ENCODE data around the gene TEX2.

Gene TEX2

GRCh38 chr17:64196601-64197000, 66.5 kb downstream of the TEX2 start:
- no peak for TF ChIP-seq TEAD4 (IDR thresholded peaks at IDR 0.05)
- TF ChIP-seq MAX (IDR thresholded peaks at IDR 0.05), result no peak
- no peak for TF ChIP-seq YY1 (IDR thresholded peaks at IDR 0.05; ENCODE audit: low read depth)
- no peak for TF ChIP-seq CREB1 (IDR thresholded peaks at IDR 0.05; ENCODE audit: low read depth)
- no peak for TF ChIP-seq RAD21 (IDR thresholded peaks at IDR 0.05; ENCODE audit: low read depth)
- no peak for TF ChIP-seq FOXM1 (IDR thresholded peaks at IDR 0.05; ENCODE audit: borderline replicate concordance, low read depth)
- TF ChIP-seq TCF12 (IDR thresholded peaks at IDR 0.05; ENCODE audit: low read depth), result no peak
- no peak for TF ChIP-seq EGR1 (IDR thresholded peaks at IDR 0.05)

GRCh38 chr17:64193561-64193960, 69.5 kb downstream of the TEX2 start:
- TF ChIP-seq ZBTB7A (IDR thresholded peaks at IDR 0.05; ENCODE audit: low read depth) (no peak), RAD21 (IDR thresholded peaks at IDR 0.05; ENCODE audit: low read depth) (no peak), YY1 (IDR thresholded peaks at IDR 0.05; ENCODE audit: low read depth) (no peak), TEAD4 (IDR thresholded peaks at IDR 0.05) (no peak), EGR1 (IDR thresholded peaks at IDR 0.05) (no peak), REST (IDR thresholded peaks at IDR 0.05; ENCODE audit: low read depth) (no peak)

GRCh38 chr17:64192589-64192988, 70.5 kb downstream of the TEX2 start:
- TF ChIP-seq TEAD4 (IDR thresholded peaks at IDR 0.05), result no peak
- TF ChIP-seq CREB1 (IDR thresholded peaks at IDR 0.05; ENCODE audit: low read depth), result no peak
- TF ChIP-seq FOXM1 (IDR thresholded peaks at IDR 0.05; ENCODE audit: borderline replicate concordance, low read depth), result no peak
- TF ChIP-seq NFIC (IDR thresholded peaks at IDR 0.05), result no peak
- TF ChIP-seq CEBPB (IDR thresholded peaks at IDR 0.05), result no peak
- no peak for TF ChIP-seq REST (IDR thresholded peaks at IDR 0.05; ENCODE audit: low read depth)
- no peak for TF ChIP-seq YY1 (IDR thresholded peaks at IDR 0.05; ENCODE audit: low read depth)
- no peak for TF ChIP-seq EP300 (IDR thresholded peaks at IDR 0.05; ENCODE audit: borderline replicate concordance)
- no peak for TF ChIP-seq RAD21 (IDR thresholded peaks at IDR 0.05; ENCODE audit: low read depth)
- TF ChIP-seq TCF12 (IDR thresholded peaks at IDR 0.05; ENCODE audit: low read depth), result no peak
- no peak for TF ChIP-seq EGR1 (IDR thresholded peaks at IDR 0.05)
- TF ChIP-seq TAF1 (IDR thresholded peaks at IDR 0.05; ENCODE audit: low read depth), result no peak
- TF ChIP-seq ZBTB7A (IDR thresholded peaks at IDR 0.05; ENCODE audit: low read depth), result no peak
- TF ChIP-seq USF1 (IDR thresholded peaks at IDR 0.05), result no peak

GRCh38 chr17:64190472-64190871, 72.6 kb downstream of the TEX2 start:
- no peak for TF ChIP-seq FOXM1 (IDR thresholded peaks at IDR 0.05; ENCODE audit: borderline replicate concordance, low read depth)
- TF ChIP-seq RAD21 (IDR thresholded peaks at IDR 0.05; ENCODE audit: low read depth), result no peak
- no peak for TF ChIP-seq TAF1 (IDR thresholded peaks at IDR 0.05; ENCODE audit: low read depth)

GRCh38 chr17:64188088-64188487, 75.0 kb downstream of the TEX2 start:
- TF ChIP-seq NFIC (IDR thresholded peaks at IDR 0.05) (no peak), ZBTB7A (IDR thresholded peaks at IDR 0.05; ENCODE audit: low read depth) (no peak), CEBPB (IDR thresholded peaks at IDR 0.05) (no peak), CREB1 (IDR thresholded peaks at IDR 0.05; ENCODE audit: low read depth) (no peak), USF1 (IDR thresholded peaks at IDR 0.05) (no peak), RAD21 (IDR thresholded peaks at IDR 0.05; ENCODE audit: low read depth) (no peak), REST (IDR thresholded peaks at IDR 0.05; ENCODE audit: low read depth) (no peak), YY1 (IDR thresholded peaks at IDR 0.05; ENCODE audit: low read depth) (no peak), EP300 (IDR thresholded peaks at IDR 0.05; ENCODE audit: borderline replicate concordance) (no peak), TEAD4 (IDR thresholded peaks at IDR 0.05) (no peak), EGR1 (IDR thresholded peaks at IDR 0.05) (no peak)
